ENCODE results near the gene SHB. TPM values are rescaled to one million over a fixed set of nuclear protein-coding genes. Genes with fewer than 3 reads are reported as not detected.

Gene SHB
- total RNA-seq, 1 experiment from 2014 or later, result 28.7 TPM

GRCh38 chr9:38006163-38006562 lies 62.9 kb downstream of the SHB start:
- intact Hi-C loops (cut with micrococcal nuclease), result no loop called here
- POLR2A ChIA-PET, result no interaction called here
- no peaks in the 10 kb centered on the region for H4K20me1 ChIP-seq (ENCODE audit: insufficient read depth)
- H2AFZ ChIP-seq (ENCODE audit: low read depth, low read length, poor library complexity, severe bottlenecking), result no peak overlapping the region
- H3K4me1 ChIP-seq (ENCODE audit: control insufficient read depth in 1 of 2, insufficient read depth in 2 of 2, low read length in 2 of 2), result peaks cover 46 to 81% of the 10 kb centered on the region in 2 experiments
- H3K36me3 ChIP-seq (ENCODE audit: control insufficient read depth in 1 of 2, insufficient read depth in 2 of 2, low read length in 2 of 2), result no peaks in the 10 kb centered on the region
- ATAC-seq (no peak), DNase-seq (ENCODE audit: low read depth, low spot score) (no peak)
- H3K27ac ChIP-seq (ENCODE audit: low read depth, low read length), result peak overlapping the region; percentile 31; the same call in 1 of the 2 replicates
- no peaks in the 10 kb centered on the region for H3K27me3 ChIP-seq (ENCODE audit: insufficient read depth, low read length)
- peak overlapping the region; percentile 54 for H3K4me2 ChIP-seq (ENCODE audit: low read length)
- H3K9ac ChIP-seq (ENCODE audit: low read length), result peak overlapping the region; percentile 32
- RAD21 ChIA-PET (ENCODE audit: low non-redundant PET in 1 of 2, low total read pairs in 2 of 2, uncharacterized antibody in 2 of 2, unreplicated experiment in 2 of 2), result no interaction called here
- H3K9me2 ChIP-seq (ENCODE audit: insufficient read depth), result no peaks in the 10 kb centered on the region
- peaks cover 68% of the 10 kb centered on the region for H3K79me2 ChIP-seq (ENCODE audit: insufficient read depth, low read length)
- no peak for TF ChIP-seq YY1 (IDR thresholded peaks at IDR 0.05; ENCODE audit: extremely low read depth, insufficient replicate concordance, low read depth, low read length)
- H3K4me3 ChIP-seq (replicated peaks in 1 of 2; ENCODE audit: low read depth in 1 of 2, low read length in 2 of 2), result no peak overlapping the region
- no peaks in the 10 kb centered on the region for H3K9me3 ChIP-seq (ENCODE audit: control insufficient read depth in 1 of 2, insufficient read depth in 1 of 2, low read depth in 1 of 2, low read length in 2 of 2)
- CTCF ChIA-PET, result no interaction called here
- no TSS peak for BruUV-seq (replicated peaks)

GRCh38 chr9:38004809-38005560 lies 64.0 kb downstream of the SHB start:
- ChIA-PET CTCF (no interaction called here), RAD21 (ENCODE audit: low non-redundant PET in 1 of 2, low total read pairs in 2 of 2, uncharacterized antibody in 2 of 2, unreplicated experiment in 2 of 2) (no interaction called here), POLR2A (no interaction called here)
- ATAC-seq (no peak), DNase-seq (ENCODE audit: low read depth, low spot score) (no peak)
- Histone ChIP-seq H3K27ac (ENCODE audit: low read depth, low read length) (no peak overlapping the region), H4K20me1 (ENCODE audit: insufficient read depth) (no peaks in the 10 kb centered on the region; the same call in 1 of the 2 replicates), H3K79me2 (ENCODE audit: insufficient read depth, low read length) (peaks cover 73% of the 10 kb centered on the region), H3K9me3 (ENCODE audit: control insufficient read depth in 1 of 2, insufficient read depth in 1 of 2, low read depth in 1 of 2, low read length in 2 of 2) (no peaks in the 10 kb centered on the region), H3K9me2 (ENCODE audit: insufficient read depth) (no peaks in the 10 kb centered on the region), H3K36me3 (ENCODE audit: control insufficient read depth in 1 of 2, insufficient read depth in 2 of 2, low read length in 2 of 2) (no peaks in the 10 kb centered on the region), H3K9ac (ENCODE audit: low read length) (no peak overlapping the region), H3K4me3 (replicated peaks in 1 of 2; ENCODE audit: low read depth in 1 of 2, low read length in 2 of 2) (no peak overlapping the region), H3K4me2 (ENCODE audit: low read length) (no peak overlapping the region), H3K4me1 (ENCODE audit: control insufficient read depth in 1 of 2, insufficient read depth in 2 of 2, low read length in 2 of 2) (peaks cover 53 to 81% of the 10 kb centered on the region in 2 experiments), H3K27me3 (ENCODE audit: insufficient read depth, low read length) (no peaks in the 10 kb centered on the region), H2AFZ (ENCODE audit: low read depth, low read length, poor library complexity, severe bottlenecking) (no peak overlapping the region)
- BruUV-seq (replicated peaks), result no TSS peak
- intact Hi-C loops (cut with micrococcal nuclease), result no loop called here
- TF ChIP-seq ELF1 (IDR thresholded peaks at IDR 0.05; ENCODE audit: borderline replicate concordance, low read depth) (no peak), ZNF274 (IDR thresholded peaks at IDR 0.05; ENCODE audit: low read depth, low read length) (no peak), SRF (IDR thresholded peaks at IDR 0.05; ENCODE audit: low read depth) (no peak), EZH2phosphoT487 (IDR thresholded peaks at IDR 0.05; ENCODE audit: borderline replicate concordance) (no peak)
